ENCODE data around the gene POLR3GL.

POLR3GL gene

GRCh38 chr1:145962157-145963102 is 2.1 kb upstream of the POLR3GL start:
- Histone ChIP-seq H3K79me2 (ENCODE audit: insufficient read depth, low read length) (peaks cover 7% of the 10 kb centered on the region), H3K9ac (ENCODE audit: low read depth, low read length) (peak overlapping the region; percentile 63), H3K9me3 (ENCODE audit: insufficient read depth, low read length, severe bottlenecking) (no peaks in the 10 kb centered on the region), H3K4me2 (ENCODE audit: insufficient read depth, low read length) (peak overlapping the region; percentile 98), H2AFZ (ENCODE audit: low read depth, low read length) (peak overlapping the region; percentile 85), H3K27ac (ENCODE audit: low read length) (no peak overlapping the region), H3K4me3 (ENCODE audit: low read depth in 1 of 2, low read length in 2 of 2) (peak overlapping the region in 1 of 2 experiments; percentile 80; a peak in 2 of 4 replicates), H3K4me1 (ENCODE audit: insufficient read depth, low read length) (peaks cover 73% of the 10 kb centered on the region), H3K27me3 (ENCODE audit: insufficient read depth, low read length, poor library complexity) (peaks cover 26% of the 10 kb centered on the region), H3K36me3 (ENCODE audit: insufficient read depth, low read length) (no peaks in the 10 kb centered on the region; the same call in 1 of the 2 replicates), H4K20me1 (ENCODE audit: insufficient read depth, low read length) (no peaks in the 10 kb centered on the region; the same call in 1 of the 2 replicates)
- ATAC-seq (ENCODE audit: insufficient read depth, low read depth) = no peak
- no peak for DNase-seq
- TF ChIP-seq, protein P1, sequence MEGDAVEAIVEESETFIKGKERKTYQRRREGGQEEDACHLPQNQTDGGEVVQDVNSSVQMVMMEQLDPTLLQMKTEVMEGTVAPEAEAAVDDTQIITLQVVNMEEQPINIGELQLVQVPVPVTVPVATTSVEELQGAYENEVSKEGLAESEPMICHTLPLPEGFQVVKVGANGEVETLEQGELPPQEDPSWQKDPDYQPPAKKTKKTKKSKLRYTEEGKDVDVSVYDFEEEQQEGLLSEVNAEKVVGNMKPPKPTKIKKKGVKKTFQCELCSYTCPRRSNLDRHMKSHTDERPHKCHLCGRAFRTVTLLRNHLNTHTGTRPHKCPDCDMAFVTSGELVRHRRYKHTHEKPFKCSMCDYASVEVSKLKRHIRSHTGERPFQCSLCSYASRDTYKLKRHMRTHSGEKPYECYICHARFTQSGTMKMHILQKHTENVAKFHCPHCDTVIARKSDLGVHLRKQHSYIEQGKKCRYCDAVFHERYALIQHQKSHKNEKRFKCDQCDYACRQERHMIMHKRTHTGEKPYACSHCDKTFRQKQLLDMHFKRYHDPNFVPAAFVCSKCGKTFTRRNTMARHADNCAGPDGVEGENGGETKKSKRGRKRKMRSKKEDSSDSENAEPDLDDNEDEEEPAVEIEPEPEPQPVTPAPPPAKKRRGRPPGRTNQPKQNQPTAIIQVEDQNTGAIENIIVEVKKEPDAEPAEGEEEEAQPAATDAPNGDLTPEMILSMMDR (IDR thresholded peaks at IDR 0.05; ENCODE audit: borderline replicate concordance, extremely low read depth, low read length, poor library complexity, severe bottlenecking) = no peak
- TF ChIP-seq EZH2 (IDR thresholded peaks at IDR 0.05; ENCODE audit: borderline replicate concordance, low read depth, low read length, severe bottlenecking) = peak; percentile 71

DNA sequence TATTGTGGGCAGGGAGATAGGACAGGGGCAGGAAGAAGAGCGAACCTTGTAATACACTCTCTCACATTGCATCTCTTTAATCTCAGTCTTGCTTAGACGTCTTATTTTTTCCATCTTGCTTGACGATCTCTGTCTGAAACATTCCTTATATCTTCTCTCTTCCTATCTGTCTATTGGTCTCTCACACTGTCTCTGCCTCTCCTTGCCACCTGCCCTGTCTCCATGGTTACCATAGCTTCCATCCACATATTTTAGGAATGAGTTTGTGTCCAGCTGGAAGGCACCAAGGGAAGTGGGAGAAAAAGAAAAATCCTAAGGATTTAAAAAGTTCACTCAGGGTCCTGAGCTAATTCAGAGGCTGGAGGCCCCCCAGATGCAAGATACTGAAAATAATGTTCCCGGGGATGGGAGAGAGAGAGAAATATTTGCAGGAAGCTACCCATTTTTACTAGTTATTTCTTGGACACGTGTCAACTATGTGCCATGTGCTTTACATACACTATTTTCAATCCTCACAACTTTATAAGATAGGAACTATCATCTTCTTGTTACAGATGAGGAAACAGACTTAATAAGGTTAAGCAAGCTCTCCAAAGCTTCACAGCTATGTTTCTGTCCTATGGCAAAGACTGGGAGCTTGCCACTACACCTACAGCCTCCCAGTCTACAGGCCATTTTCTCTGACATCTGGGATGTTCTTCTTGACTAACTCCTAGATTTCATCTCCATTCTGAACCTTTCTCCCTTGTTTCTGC is 1.0 kb upstream of the POLR3GL start:
- Histone ChIP-seq H3K9ac (ENCODE audit: low read depth, low read length) (peak overlapping the region; percentile 64), H2AFZ (ENCODE audit: low read depth, low read length) (no peak overlapping the region), H3K36me3 (ENCODE audit: insufficient read depth, low read length) (no peaks in the 10 kb centered on the region), H3K27me3 (ENCODE audit: insufficient read depth, low read length, poor library complexity) (peaks cover 26% of the 10 kb centered on the region), H3K9me3 (ENCODE audit: insufficient read depth, low read length, severe bottlenecking) (no peaks in the 10 kb centered on the region), H3K4me3 (ENCODE audit: low read depth in 1 of 2, low read length in 2 of 2) (peak overlapping the region in 1 of 2 experiments; percentile 80; a peak in 2 of 4 replicates), H3K4me1 (ENCODE audit: insufficient read depth, low read length) (peaks cover 68% of the 10 kb centered on the region), H3K79me2 (ENCODE audit: insufficient read depth, low read length) (0 out of 2 replicates have a peak, but pooled peaks cover 5% of the 10 kb centered on the region), H4K20me1 (ENCODE audit: insufficient read depth, low read length) (no peaks in the 10 kb centered on the region; the same call in 1 of the 2 replicates), H3K27ac (ENCODE audit: low read length) (peak overlapping the region; percentile 63; the same call in 1 of the 2 replicates), H3K4me2 (ENCODE audit: insufficient read depth, low read length) (peak overlapping the region; percentile 98)
- DNase-seq = no peak
- ATAC-seq (ENCODE audit: insufficient read depth, low read depth) = no peak
- no peak for TF ChIP-seq EZH2 (IDR thresholded peaks at IDR 0.05; ENCODE audit: borderline replicate concordance, low read depth, low read length, severe bottlenecking)
- TF ChIP-seq, protein P1 (IDR thresholded peaks at IDR 0.05; ENCODE audit: borderline replicate concordance, extremely low read depth, low read length, poor library complexity, severe bottlenecking) = no peak

DNA sequence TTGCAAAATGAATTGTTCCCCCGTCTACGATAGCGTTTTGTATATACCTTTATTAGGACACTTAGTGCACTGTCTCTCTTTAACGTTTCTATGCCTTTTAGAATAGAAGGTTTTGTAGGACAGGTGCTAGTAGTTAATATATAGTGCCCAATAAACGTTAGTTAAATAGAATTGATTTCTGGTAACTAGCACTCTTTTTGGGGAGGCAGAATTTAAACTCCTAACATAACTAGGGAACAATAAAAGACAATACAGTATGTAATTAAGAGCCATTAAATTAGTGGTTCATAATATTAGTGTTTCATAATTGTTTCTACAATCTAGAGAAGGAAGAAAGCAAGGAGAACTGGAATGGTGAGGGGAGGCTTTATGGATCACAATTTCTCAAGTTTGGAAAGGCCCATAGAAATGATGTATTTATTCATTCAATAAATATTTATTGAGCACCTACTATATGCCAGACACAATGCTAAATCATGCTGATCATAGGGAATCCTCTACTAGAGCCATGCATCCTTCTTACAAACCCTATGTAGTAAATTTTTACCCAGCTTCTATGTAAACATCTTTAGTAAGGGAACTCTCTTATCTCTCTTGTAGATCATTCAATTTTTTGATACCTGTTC is 742 bp downstream of the POLR3GL start:
- Histone ChIP-seq H3K9ac (ENCODE audit: low read depth, low read length) (peak overlapping the region; percentile 64), H3K79me2 (ENCODE audit: insufficient read depth, low read length) (0 out of 2 replicates have a peak, but pooled peaks cover 5% of the 10 kb centered on the region), H4K20me1 (ENCODE audit: insufficient read depth, low read length) (no peaks in the 10 kb centered on the region; the same call in 1 of the 2 replicates), H3K4me3 (ENCODE audit: low read depth in 1 of 2, low read length in 2 of 2) (peak overlapping the region; percentile 64 to 80), H3K4me2 (ENCODE audit: insufficient read depth, low read length) (peak overlapping the region; percentile 98), H2AFZ (ENCODE audit: low read depth, low read length) (peak overlapping the region; percentile 87), H3K27ac (ENCODE audit: low read length) (peak overlapping the region; percentile 74), H3K9me3 (ENCODE audit: insufficient read depth, low read length, severe bottlenecking) (no peaks in the 10 kb centered on the region), H3K4me1 (ENCODE audit: insufficient read depth, low read length) (peaks cover 50% of the 10 kb centered on the region), H3K27me3 (ENCODE audit: insufficient read depth, low read length, poor library complexity) (peaks cover 26% of the 10 kb centered on the region), H3K36me3 (ENCODE audit: insufficient read depth, low read length) (no peaks in the 10 kb centered on the region)
- no peak for ATAC-seq (ENCODE audit: insufficient read depth, low read depth)
- no peak for DNase-seq
- TF ChIP-seq EZH2 (IDR thresholded peaks at IDR 0.05; ENCODE audit: borderline replicate concordance, low read depth, low read length, severe bottlenecking) = no peak
- TF ChIP-seq, protein P1 (IDR thresholded peaks at IDR 0.05; ENCODE audit: borderline replicate concordance, extremely low read depth, low read length, poor library complexity, severe bottlenecking) = no peak
